Pancreas (tissue), 10 donors: ENCODE data around the gene FOXO6. TPM values are rescaled to one million over a fixed set of nuclear protein-coding genes. Genes with fewer than 3 reads are reported as not detected.

Experiments used
- ATAC-seq, 4 donors: fragments of 200-7000 bp; cut with Tn5 transposase; one replicate each; pipeline versions ENCODE4 v1.8.0 to v1.9.1; 2020; ENCODE audit warnings: mild to moderate bottlenecking in 4 of 4, moderate library complexity in 4 of 4
- DNase-seq, 6 donors: peaks; one replicate each; pipeline ENCODE4 v3.0.0-alpha.2; 2020
- FAIRE-seq: peaks from 2 replicates; lab custom pipeline; 2012; peaks lifted over from hg19 to GRCh38; lab: Jason Lieb, UNC
- H3K27ac ChIP-seq, 4 donors: fragments of 200-600 bp; sonication (generic); 1 replicate in 3 of 4; 2 replicates in 1 of 4; pipeline versions ENCODE4 v1.5.0 to v1.8.0; 2020
- H3K27me3 ChIP-seq, 4 donors: fragments of 200-600 bp; one replicate each; pipeline ENCODE4 v1.8.0; 2021
- H3K36me3 ChIP-seq, 3 donors: fragments of 200-600 bp; sonication (generic) in 1 of 3; one replicate each; pipeline versions ENCODE4 v1.5.0 to v1.8.0; 2020 to 2021
- H3K4me1 ChIP-seq, 3 donors: fragments of 200-600 bp; one replicate each; pipeline ENCODE4 v1.8.0; 2021
- H3K4me3 ChIP-seq, 4 donors: fragments of 200-600 bp; sonication (generic) in 2 of 4; one replicate each; pipeline versions ENCODE4 v1.5.0 to v1.8.0; 2020 to 2021
- H3K9me3 ChIP-seq, 4 donors: fragments of 200-600 bp; one replicate each; pipeline ENCODE4 v1.8.0; 2021
- WGBS, 2 donors: extraction: QIAGEN DNeasy Blood & Tissue Kit; methylation state at CpG; one replicate each; pipeline ENCODE4 v1.1.7; 2013; 5-methylcytosine and 5-hydroxymethylcytosine counted together
- intact Hi-C, 3 donors: fragments of 100-400 bp; cut with DNase I; formaldehyde crosslinking; loops; one replicate each; pipeline versions ENCODE4 v1.11.1 to v1.14.2; 2022
- polyA plus RNA-seq, 2 donors: library from polyadenylated mRNA; stranded (reverse); fragments of 200-250 nt; gene quantifications; one replicate each; pipeline ENCODE4 v1.2.3, GENCODE V29; 2013
- total RNA-seq, 6 donors: library from RNA; stranded (reverse); fragmentation: NEBNext Ultra II Directional in 4 of 6; extraction: Animal tissue kit (Norgen Biotek cat#: 25700) in 4 of 6; gene quantifications; one replicate each; pipeline versions ENCODE4 v1.2.1 to v1.2.4, GENCODE V29; 2021 to 2023
- TF ChIP-seq, protein P1 (sequence below), 4 donors: fragments of 200-600 bp; sonication (generic) in 3 of 4; IDR thresholded peaks; one replicate each; pipeline versions ENCODE4 v1.5.0 to v1.8.0; 2021; ENCODE audit warnings: antibody characterized with exemption in 4 of 4
- donor health status: healthy with polysubstance abuse.
- donor health status: DM: no; HTN: no; CAD: no; lungs with moderate emphysema.
- donor health status: DM: no; HTN: no; CAD: no.
- donor health status: control.
- donor health status: control.
- donor health status: Bipolar disorder and iron deficiency.
- donor health status: DM: yes; HTN: yes; CAD: no.
- donor health status: DM: no; HTN: no; CAD: no.
- donor health status: DM: no; HTN: no; CAD: no.
- donor health status: DM: yes; HTN: yes; CAD: no.

FOXO6 gene
- total and polyA plus RNA-seq, 8 donors: 0.79 to 2.0 (median 1.2) TPM

- intact Hi-C loops: no loop called here
- no peak for ATAC-seq
- WGBS, 2 donors: 76 to 89% methylated on average over 7 of the region's 7 CpGs
- Histone ChIP-seq H3K9me3 (no peaks in the 10 kb centered on the region), H3K27me3 (no peaks in the 10 kb centered on the region), H3K36me3 (no peaks in the 10 kb centered on the region), H3K4me3 (no peak overlapping the region), H3K4me1 (peaks cover 5 to 10% (median 6%) of the 10 kb centered on the region in 3 donors), H3K27ac (no peak overlapping the region)
- FAIRE-seq: no peak
- DNase-seq: no peak
- TF ChIP-seq, protein P1, sequence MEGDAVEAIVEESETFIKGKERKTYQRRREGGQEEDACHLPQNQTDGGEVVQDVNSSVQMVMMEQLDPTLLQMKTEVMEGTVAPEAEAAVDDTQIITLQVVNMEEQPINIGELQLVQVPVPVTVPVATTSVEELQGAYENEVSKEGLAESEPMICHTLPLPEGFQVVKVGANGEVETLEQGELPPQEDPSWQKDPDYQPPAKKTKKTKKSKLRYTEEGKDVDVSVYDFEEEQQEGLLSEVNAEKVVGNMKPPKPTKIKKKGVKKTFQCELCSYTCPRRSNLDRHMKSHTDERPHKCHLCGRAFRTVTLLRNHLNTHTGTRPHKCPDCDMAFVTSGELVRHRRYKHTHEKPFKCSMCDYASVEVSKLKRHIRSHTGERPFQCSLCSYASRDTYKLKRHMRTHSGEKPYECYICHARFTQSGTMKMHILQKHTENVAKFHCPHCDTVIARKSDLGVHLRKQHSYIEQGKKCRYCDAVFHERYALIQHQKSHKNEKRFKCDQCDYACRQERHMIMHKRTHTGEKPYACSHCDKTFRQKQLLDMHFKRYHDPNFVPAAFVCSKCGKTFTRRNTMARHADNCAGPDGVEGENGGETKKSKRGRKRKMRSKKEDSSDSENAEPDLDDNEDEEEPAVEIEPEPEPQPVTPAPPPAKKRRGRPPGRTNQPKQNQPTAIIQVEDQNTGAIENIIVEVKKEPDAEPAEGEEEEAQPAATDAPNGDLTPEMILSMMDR (IDR thresholded peaks at IDR 0.05): no peak
These were observed 25.0 kb downstream of the FOXO6 start for GRCh38 chr1:41386196-41386663.

DNA sequence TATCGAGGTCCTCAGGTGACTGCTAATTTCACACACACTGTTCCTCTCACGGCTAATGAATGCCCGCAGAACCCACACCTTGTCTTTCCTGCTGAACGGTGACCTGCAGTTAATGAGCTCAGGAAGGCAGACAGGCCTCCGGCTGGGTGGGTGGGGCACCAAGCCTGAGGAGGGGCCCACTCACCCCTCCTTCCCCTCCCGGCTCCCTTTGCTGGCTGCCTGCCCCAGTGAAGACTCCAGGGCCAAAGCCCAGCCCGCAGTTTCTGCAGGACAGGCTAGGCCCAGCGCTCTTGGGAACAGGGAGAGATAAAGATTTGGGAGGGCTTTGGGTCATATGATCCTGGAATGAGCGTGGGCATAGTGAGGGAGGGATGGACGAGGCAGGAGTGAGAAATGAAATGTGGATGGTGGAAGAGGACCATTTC, 26.4 kb downstream of the FOXO6 start:
- H3K27me3 ChIP-seq: no peaks in the 10 kb centered on the region
- peak; percentile 88 to 95 (median 94) for ATAC-seq
- 3% methylated on average over 10 of the region's 10 CpGs for WGBS, 2 donors
- H3K4me3 ChIP-seq: no peak overlapping the region
- no peak for FAIRE-seq
- DNase-seq: peak; percentile 85 to 94 (median 90)
- H3K27ac ChIP-seq: peak overlapping the region in 1 of 4 donors; percentile 55
- peaks cover 5 to 10% (median 6%) of the 10 kb centered on the region in 3 donors for H3K4me1 ChIP-seq
- no peaks in the 10 kb centered on the region for H3K36me3 ChIP-seq
- H3K9me3 ChIP-seq: no peaks in the 10 kb centered on the region
- TF ChIP-seq, protein P1 (IDR thresholded peaks at IDR 0.05): no peak
- intact Hi-C loops: no loop called here

GRCh38 chr1:41388510-41388909, 27.3 kb downstream of the FOXO6 start:
- no peak for DNase-seq
- WGBS, 2 donors: 27 to 33% methylated on average over 6 of the region's 6 CpGs
- FAIRE-seq: no peak
- H3K36me3 ChIP-seq: no peaks in the 10 kb centered on the region
- peak in 2 of 4 donors; percentile 3 to 5 for ATAC-seq
- H3K9me3 ChIP-seq: no peaks in the 10 kb centered on the region
- peaks cover 5 to 10% (median 6%) of the 10 kb centered on the region in 3 donors for H3K4me1 ChIP-seq
- H3K27ac ChIP-seq: no peak overlapping the region
- H3K27me3 ChIP-seq: no peaks in the 10 kb centered on the region
- TF ChIP-seq, protein P1 (IDR thresholded peaks at IDR 0.05): no peak
- intact Hi-C loops: no loop called here
- no peak overlapping the region for H3K4me3 ChIP-seq

GRCh38 chr1:41389009-41389408, 27.8 kb downstream of the FOXO6 start:
- Histone ChIP-seq H3K36me3 (no peaks in the 10 kb centered on the region), H3K4me3 (no peak overlapping the region), H3K9me3 (no peaks in the 10 kb centered on the region), H3K27me3 (no peaks in the 10 kb centered on the region), H3K27ac (no peak overlapping the region), H3K4me1 (peaks cover 5 to 10% (median 6%) of the 10 kb centered on the region in 3 donors)
- DNase-seq (no peak), ATAC-seq (no peak), FAIRE-seq (no peak)
- 85 to 87% methylated on average over 2 of the region's 2 CpGs for WGBS, 2 donors
- TF ChIP-seq, protein P1 (IDR thresholded peaks at IDR 0.05): no peak
- intact Hi-C loops: no loop called here

DNA sequence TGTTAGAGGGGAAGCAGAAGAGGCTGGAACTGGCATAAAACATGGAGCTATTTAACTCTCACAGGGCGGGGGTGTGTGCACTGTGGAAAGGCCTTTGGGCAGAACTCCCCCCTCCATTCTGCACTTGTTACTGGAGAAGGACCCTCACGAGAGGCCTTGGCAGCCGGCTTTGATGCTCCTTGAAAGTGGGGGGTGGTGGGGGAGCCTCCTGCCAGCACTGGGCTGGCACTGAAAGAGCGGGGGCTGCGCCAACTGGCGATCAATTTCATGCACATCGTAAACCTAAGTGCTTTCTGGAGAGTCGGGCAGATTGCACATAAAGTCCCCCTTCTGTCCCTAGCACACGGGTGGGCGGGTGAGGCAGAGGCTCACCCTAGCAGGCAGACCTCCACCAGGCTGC, 28.9 kb downstream of the FOXO6 start:
- DNase-seq (no peak), ATAC-seq (no peak), FAIRE-seq (no peak)
- H3K36me3 ChIP-seq: no peaks in the 10 kb centered on the region
- intact Hi-C loops: no loop called here
- H3K4me1 ChIP-seq: peaks cover 5 to 10% (median 6%) of the 10 kb centered on the region in 3 donors
- no peak overlapping the region for H3K4me3 ChIP-seq
- TF ChIP-seq, protein P1 (IDR thresholded peaks at IDR 0.05): no peak
- no peak overlapping the region for H3K27ac ChIP-seq
- H3K9me3 ChIP-seq: no peaks in the 10 kb centered on the region
- 81 to 86% methylated on average over 10 of the region's 10 CpGs for WGBS, 2 donors
- H3K27me3 ChIP-seq: no peaks in the 10 kb centered on the region
